GM21526 (cell line): ENCODE data around the gene AGPAT3.
A peak's percentile ranks its signal among the peaks of the same experiment; 100 is the strongest.
"Not testable (repeated sequence)": the region's sequence is repeated elsewhere in the genome, so short reads cannot be mapped to it uniquely, and the experiment has no call there.

Source experiments
- ATAC-seq: cut with Tn5 transposase; IDR thresholded peaks from one replicate; pipeline ENCODE4 v1.9.1; 2021; ENCODE audit warnings: moderate library complexity; ENCODE audit not compliant: unreplicated experiment, low FRiP score

Gene AGPAT3

GRCh38 chr21:43832648-43833047 is 32.4 kb upstream of the AGPAT3 start:
- ATAC-seq, result no peak

DNA sequence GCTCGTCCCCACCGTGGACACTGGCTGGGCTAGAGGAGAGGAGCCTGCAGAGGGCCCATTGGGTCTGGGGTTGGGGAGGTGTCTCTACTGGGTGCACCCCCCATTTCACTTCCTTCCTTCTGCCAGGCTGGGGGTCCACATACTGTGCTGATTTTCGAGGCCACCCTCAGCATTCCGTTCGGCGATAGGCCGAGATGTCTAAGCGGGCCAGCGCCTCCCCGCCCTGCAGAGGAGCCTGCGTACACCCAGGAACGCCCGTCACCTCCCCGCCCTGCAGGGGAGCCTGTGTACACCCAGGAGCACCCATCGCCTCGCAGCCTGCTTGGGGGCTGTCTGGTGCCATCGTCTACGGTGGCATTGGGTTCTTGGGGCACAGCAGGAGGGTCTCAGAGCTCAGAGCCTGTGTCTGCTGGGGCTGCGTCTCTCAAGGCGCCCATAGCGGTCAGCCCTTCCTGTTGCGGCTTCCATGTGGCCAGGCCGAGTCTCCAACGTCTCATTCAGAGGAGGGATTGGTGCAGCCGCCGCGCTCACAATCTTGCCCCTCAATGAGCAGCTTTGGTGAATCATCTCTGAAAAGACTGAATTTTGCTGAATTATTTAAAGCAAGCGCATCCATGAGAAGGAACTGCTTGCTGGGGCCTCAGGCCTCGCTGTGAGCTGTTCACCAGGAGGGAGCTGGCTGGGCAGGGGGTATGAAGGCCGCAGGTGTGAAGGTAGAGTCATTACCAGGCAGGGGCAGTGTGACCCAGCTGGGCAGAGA is 30.7 kb upstream of the AGPAT3 start:
- no peak for ATAC-seq

- ATAC-seq, result no peak
Observed at GRCh38 chr21:43835050-43835449, 30.0 kb upstream of the AGPAT3 start.

GRCh38 chr21:43835861-43836260 is 29.2 kb upstream of the AGPAT3 start:
- ATAC-seq, result no peak

DNA sequence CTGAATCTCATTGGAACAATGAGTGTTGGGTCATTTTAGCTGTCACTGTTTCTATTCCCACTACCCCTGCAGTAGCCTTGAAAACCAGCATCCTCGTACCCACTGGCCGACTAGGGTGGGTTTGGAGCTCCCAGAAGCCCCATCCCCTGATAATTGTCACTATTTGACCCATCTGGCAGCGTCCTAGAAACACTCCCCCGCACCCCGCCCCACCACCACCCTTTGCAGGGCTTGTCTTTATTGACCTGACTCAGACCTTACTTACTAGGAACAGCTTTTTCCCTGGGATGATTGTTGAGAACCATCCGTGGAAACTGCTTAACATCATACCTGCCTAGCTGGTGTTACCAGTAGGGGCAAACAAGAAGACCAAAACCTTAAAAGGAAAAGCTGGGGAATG is 28.4 kb upstream of the AGPAT3 start:
- no peak for ATAC-seq

DNA sequence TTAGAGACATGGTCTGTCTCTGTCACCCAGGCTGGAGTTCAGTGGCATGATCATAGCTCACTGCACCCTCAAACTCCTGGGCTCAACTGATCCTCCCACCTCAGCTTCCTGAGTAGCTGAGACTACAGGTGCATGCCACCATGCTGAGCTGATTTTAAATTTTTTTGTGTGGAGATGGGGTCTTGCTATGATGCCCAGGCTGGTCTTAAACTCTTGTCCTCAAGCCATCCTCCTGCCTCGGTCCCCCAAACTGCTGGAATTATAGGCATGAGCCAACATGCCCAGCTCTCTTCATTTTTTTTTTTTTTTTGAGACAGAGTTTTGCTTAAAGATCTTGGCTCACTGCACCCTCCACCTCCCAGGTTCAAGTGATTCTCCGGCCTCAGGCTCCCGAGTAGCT is 24.8 kb upstream of the AGPAT3 start:
- no peak for ATAC-seq

DNA sequence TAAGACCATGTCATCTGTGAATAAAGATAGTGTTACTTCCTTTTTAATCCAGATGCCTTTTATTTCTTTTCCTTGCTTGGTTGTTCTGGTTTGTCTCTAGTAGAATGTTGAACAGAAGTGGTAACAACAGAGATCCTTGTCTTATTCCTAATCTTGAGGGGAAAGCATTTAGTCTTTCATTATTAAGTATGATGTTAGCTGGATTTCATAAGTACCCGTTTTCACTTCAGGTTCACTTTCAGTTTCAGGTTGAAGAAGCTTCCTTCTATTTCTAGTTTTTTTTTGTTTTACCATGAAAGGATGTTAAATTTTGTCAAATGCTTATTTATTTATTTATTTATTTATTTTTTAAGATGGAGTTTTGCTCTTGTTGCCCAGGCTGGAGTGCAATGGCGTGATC is 22.3 kb upstream of the AGPAT3 start:
- ATAC-seq, result no peak

DNA sequence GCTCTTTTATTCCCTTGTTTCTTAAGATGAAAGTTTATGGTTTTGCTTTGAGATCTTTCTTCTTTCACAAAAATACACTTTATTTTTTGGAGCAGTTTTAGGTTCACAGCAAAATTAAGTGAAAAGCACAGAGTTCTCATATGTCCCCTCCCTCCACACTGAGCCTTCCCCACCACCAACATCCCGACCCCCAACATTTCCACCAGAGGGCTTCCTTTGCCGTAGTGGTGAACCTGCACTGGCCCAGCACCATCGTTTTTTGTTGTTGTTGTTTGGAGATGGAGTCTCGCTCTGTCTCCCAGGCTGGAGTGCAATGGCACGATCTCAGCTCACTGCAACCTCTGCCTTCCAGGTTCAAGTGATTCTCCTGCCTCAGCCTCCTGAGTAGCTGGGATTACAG is 20.1 kb upstream of the AGPAT3 start:
- not testable (repeated sequence) for ATAC-seq

DNA sequence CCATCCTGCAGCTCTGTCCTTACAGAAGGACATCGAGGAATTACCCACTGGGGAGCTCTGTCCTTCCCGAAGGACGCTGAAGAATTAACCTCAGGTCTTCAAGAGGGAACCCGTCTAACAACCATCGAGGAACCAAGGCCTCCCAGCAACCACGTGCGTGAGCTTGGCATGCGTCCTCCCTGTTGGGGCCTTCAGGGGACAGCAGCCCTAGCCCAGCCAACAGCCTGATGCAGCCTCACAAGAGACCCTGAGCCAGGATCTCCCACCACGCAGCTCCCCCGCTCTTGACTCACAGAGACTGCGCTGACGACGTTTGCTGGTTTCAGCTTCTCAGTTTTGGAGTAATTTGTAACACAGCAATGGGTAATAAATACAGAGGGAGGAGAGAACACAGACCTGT is 19.6 kb upstream of the AGPAT3 start:
- no peak for ATAC-seq

DNA sequence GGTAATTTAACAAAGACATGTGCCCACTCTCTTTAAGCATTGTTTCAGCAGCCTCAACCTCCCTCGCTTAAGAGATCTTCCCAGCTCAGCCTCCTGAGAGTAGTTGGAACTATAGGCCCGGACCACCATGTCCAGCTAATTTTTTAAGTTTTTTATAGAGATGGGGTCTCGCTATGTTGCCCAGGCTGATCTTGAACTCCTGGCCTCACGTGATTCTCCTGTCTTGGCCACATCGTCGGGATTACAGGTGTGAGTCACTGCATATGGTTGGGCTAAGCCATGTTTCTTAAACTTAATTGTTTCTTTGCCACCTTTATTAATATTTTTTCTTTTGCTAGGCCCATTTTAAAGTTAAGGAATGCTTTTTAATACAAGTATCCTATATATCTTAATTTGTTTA is 18.6 kb upstream of the AGPAT3 start:
- ATAC-seq, result no peak

DNA sequence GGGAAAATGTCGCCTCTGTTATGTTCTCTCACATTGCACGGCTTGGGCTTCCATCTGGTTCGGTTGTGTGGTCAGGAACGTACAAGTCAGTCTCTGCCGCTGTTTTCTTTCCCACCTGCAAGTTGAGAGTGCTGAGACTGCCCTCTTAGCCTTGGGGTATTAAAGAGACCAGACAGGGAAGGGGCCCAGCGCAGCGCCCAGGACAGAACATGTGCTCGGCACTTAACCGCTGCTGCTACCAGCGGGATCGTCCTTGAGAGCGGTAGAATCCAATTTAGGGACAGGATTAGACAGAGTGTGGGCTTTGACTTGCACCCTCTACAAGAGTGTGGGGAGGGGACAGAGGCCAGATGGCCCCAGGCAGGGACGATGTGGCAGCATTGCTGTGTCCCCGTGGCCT is 17.7 kb upstream of the AGPAT3 start:
- no peak for ATAC-seq

DNA sequence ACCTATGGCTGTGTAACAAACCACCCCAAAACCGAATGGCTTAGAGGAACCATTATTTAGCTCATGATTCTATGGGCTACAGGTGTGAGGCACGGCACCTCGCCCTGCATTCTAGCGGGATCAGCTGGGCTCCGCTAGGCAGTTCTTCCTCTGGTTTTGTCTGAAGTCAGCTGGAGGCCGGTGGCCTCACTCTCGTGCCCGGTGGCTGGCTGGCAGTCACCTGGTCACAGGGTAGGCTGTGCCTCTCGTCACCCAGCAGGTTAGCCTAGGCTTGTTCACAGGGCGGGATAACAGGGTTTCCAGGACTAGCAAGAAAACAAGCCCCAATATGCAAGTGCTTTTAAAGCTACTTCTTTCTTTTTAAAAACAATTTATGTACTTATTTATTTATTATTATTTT is 16.3 kb upstream of the AGPAT3 start:
- ATAC-seq, result no peak

DNA sequence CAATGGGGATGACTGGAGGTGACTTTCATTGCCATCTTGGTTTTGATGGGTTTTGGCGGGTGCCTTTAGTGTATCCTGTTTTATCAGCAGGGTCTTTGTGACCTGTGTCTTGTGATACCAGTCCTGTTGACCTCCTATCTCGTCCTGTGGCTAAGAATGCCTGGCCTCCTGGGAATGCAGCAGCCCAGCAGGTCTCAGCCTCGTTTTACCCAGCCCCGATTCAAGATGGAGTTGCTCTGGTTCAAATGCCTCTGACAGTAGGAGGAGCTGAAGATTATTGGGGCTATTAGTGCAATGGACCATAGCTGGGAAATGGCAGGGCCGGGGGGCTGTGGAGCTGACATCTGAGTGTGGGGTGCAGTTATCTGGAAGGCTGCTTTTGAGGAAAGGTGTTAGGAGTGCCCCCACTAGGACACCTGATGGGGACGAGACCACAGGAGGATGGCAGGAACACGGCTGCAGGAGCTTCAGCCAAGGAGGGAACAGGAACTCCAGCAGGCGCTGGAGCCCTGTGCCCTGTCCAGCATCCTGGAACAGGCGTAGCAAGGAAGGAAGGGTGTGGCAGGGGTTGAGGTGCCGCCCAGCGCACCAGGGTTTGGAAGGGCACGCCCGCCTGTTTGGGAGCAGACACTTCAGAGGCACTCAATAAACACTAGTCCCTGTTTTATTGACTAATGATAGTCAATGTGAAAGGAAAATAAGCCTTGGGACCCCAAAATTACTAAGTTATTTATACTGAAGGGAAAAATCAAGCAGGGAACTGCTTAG is 15.3 kb upstream of the AGPAT3 start:
- ATAC-seq, result no peak

GRCh38 chr21:43850728-43851295 is 14.2 kb upstream of the AGPAT3 start:
- ATAC-seq, result no peak

DNA sequence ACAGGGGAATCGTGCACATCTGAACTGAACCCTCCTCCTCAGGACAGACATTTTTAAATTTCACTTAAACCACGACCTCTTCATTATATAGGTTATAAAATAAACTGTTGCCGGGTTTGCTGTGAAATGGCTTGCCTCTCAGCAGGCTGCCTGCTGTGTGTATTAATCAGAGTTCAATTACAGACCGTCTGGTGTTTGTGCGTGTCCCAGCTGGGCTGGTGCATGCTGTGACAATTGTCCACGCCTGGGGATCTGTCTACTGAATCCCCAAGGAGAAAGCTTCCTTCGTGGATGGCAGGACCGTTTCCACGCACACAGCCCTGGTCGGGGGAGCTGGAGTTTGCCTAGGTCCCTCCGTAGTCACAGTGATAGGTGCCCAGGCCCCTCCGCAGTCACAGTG is 13.4 kb upstream of the AGPAT3 start:
- no peak for ATAC-seq

GRCh38 chr21:43853851-43854772 is 10.9 kb upstream of the AGPAT3 start:
- ATAC-seq, result no peak

- peak; percentile 61 for ATAC-seq
Observed at GRCh38 chr21:43854773-43855633, 10.0 kb upstream of the AGPAT3 start.

DNA sequence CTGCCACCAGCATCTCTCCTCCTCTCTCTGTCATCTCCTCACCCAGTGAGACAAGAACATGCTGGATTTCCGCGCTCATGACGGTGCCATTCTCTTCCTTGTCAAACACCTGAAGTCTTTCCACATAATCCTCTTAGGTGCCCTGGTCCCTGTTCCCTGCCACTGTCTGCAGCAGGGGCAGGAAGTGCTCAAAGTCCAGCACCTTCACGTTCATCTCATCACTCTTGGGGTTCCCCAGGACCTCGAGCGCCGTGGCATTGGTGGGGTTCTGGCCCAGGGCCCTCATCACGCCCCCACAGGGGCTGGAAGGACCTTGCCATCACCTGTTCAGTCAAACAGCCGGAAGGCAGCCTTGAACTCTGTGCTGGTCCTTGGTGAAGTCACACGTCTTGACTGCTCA is 9.1 kb upstream of the AGPAT3 start:
- ATAC-seq, result no peak

DNA sequence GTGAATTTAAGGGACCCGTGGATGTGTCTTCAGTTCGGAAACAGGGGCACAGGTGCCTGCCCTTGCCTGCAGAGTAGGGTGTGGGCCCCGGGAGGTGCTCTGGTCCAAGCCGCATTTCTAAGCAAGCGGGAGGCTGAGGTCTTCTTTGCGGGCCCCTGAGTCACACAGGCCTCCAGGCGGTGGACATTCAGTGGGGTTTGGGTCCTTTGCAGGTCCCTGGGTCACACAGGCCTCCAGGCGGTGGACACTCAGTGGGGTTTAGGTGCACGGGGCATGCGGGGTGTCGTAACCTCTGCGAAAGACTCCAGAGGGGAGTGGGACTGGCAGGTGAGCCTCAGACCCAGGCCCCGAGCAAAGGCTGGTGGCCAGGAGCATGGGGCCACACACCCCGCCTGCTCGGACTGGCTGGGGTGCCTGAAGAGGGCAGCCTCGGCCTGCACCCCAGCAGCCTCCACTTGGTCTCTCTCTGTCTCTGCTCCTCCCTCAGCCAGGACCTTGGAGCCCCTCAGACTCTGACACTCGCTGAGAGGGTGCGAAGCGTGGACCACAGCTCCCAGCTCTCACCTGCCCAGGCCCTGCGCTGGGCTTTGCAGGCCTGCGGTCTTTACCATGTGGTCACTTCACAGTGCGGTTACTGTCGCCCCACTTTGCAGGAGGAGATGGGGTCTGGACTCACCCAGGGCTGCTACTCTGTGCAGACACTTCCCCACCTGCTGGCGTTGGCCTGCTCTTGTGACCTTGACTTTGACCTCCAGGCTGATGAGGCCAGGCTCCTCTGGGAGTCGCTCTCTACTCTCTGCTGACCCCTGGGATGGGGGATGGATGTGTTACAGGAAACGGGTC is 6.0 kb upstream of the AGPAT3 start:
- no peak for ATAC-seq
